ENCODE data around the gene SDK2. TPM values are rescaled to one million over a fixed set of nuclear protein-coding genes. Genes with fewer than 3 reads are reported as not detected.

SDK2 gene
- total RNA-seq, 1 donor from 2014 or later, result 1.4 TPM

GRCh38 chr17:73445466-73445865 is 198.8 kb downstream of the SDK2 start:
- intact Hi-C loops (cut with DNase I), result no loop called here
- no peak overlapping the region for H3K4me3 ChIP-seq
- ATAC-seq, result no peak
- no peaks in the 10 kb centered on the region for H3K36me3 ChIP-seq
- peaks cover 4% of the 10 kb centered on the region for H3K27me3 ChIP-seq (ENCODE audit: low read depth)
- no peak overlapping the region for H3K27ac ChIP-seq
- DNase-seq, result no peak
- no peaks in the 10 kb centered on the region for H3K9me3 ChIP-seq
- TF ChIP-seq CTCF (IDR thresholded peaks at IDR 0.05), result no peak
- H3K4me1 ChIP-seq, result no peaks in the 10 kb centered on the region

- intact Hi-C loops (cut with DNase I), result no loop called here
- Histone ChIP-seq H3K9me3 (no peaks in the 10 kb centered on the region), H3K27me3 (ENCODE audit: low read depth) (peaks cover 4% of the 10 kb centered on the region), H3K36me3 (no peaks in the 10 kb centered on the region), H3K4me3 (no peak overlapping the region), H3K27ac (no peak overlapping the region), H3K4me1 (no peaks in the 10 kb centered on the region)
- TF ChIP-seq CTCF (IDR thresholded peaks at IDR 0.05), result no peak
- no peak for ATAC-seq
- no peak for DNase-seq
Measured at GRCh38 chr17:73444021-73444420, 200.2 kb downstream of the SDK2 start.

- H3K36me3 ChIP-seq, result no peaks in the 10 kb centered on the region
- ATAC-seq (no peak), DNase-seq (no peak)
- no peak for TF ChIP-seq CTCF (IDR thresholded peaks at IDR 0.05)
- H3K4me3 ChIP-seq, result no peak overlapping the region
- intact Hi-C loops (cut with DNase I), result no loop called here
- peaks cover 4% of the 10 kb centered on the region for H3K27me3 ChIP-seq (ENCODE audit: low read depth)
- no peaks in the 10 kb centered on the region for H3K9me3 ChIP-seq
- H3K4me1 ChIP-seq, result no peaks in the 10 kb centered on the region
- H3K27ac ChIP-seq, result no peak overlapping the region
Measured at GRCh38 chr17:73439597-73439996, 204.6 kb downstream of the SDK2 start.

GRCh38 chr17:73437826-73438225 is 206.4 kb downstream of the SDK2 start:
- TF ChIP-seq CTCF (IDR thresholded peaks at IDR 0.05), result no peak
- intact Hi-C loops (cut with DNase I), result no loop called here
- Histone ChIP-seq H3K27ac (no peak overlapping the region), H3K36me3 (no peaks in the 10 kb centered on the region), H3K9me3 (no peaks in the 10 kb centered on the region), H3K4me1 (no peaks in the 10 kb centered on the region), H3K4me3 (no peak overlapping the region), H3K27me3 (ENCODE audit: low read depth) (peaks cover 4% of the 10 kb centered on the region)
- ATAC-seq (no peak), DNase-seq (no peak)

- Histone ChIP-seq H3K36me3 (no peaks in the 10 kb centered on the region), H3K27ac (no peak overlapping the region), H3K4me1 (no peaks in the 10 kb centered on the region), H3K4me3 (no peak overlapping the region), H3K27me3 (ENCODE audit: low read depth) (peaks cover 4% of the 10 kb centered on the region), H3K9me3 (no peaks in the 10 kb centered on the region)
- DNase-seq (no peak), ATAC-seq (no peak)
- intact Hi-C loops (cut with DNase I), result no loop called here
- TF ChIP-seq CTCF (IDR thresholded peaks at IDR 0.05), result no peak
Measured at GRCh38 chr17:73436954-73437353, 207.3 kb downstream of the SDK2 start.

- ATAC-seq (no peak), DNase-seq (no peak)
- TF ChIP-seq CTCF (IDR thresholded peaks at IDR 0.05), result no peak
- Histone ChIP-seq H3K4me3 (no peak overlapping the region), H3K4me1 (peaks cover under 1% of the 10 kb centered on the region), H3K36me3 (no peaks in the 10 kb centered on the region), H3K27me3 (ENCODE audit: low read depth) (no peaks in the 10 kb centered on the region), H3K27ac (no peak overlapping the region), H3K9me3 (no peaks in the 10 kb centered on the region)
- intact Hi-C loops (cut with DNase I), result no loop called here
Measured at GRCh38 chr17:73435412-73435811, 208.8 kb downstream of the SDK2 start.
